K562 (cell line): ENCODE measurements around the gene PACC1.

Experiments
- CC2D1A ChIP-seq: fragments of 450-650 bp; IDR thresholded peaks from 2 replicates; pipeline ENCODE4 v1.6.1; 2017; ENCODE audit warnings: mild to moderate bottlenecking
- GATA2 ChIP-seq: sonication (generic); formaldehyde crosslinking; IDR thresholded peaks from 2 replicates; pipeline ENCODE4 v1.4.0; 2020; ENCODE audit warnings: mild to moderate bottlenecking, missing genetic modification reagents
- IRF2 ChIP-seq: sonication (generic); formaldehyde crosslinking; IDR thresholded peaks from 2 replicates; pipeline ENCODE4 v1.8.1; 2022; ENCODE audit warnings: mild to moderate bottlenecking, missing genetic modification reagents
- MAZ ChIP-seq, 2 experiments: fragments of 450-650 bp in 1 of 2; sonication (generic) in 1 of 2; formaldehyde crosslinking; IDR thresholded peaks in 1 of 2; conservative IDR thresholded peaks in 1 of 2; 2 replicates each; pipeline versions ENCODE4 v1.4.0 to v1.5.0; 2020; ENCODE audit warnings: mild to moderate bottlenecking in 1 of 2, missing genetic modification reagents in 1 of 2
- RBBP5 ChIP-seq: fragments of 200-600 bp; sonication (generic); IDR thresholded peaks from 2 replicates; pipeline ENCODE4 v1.6.1; 2012; ENCODE audit warnings: borderline replicate concordance, mild to moderate bottlenecking, low read length, control low read depth, inconsistent platforms; ENCODE audit not compliant: insufficient read depth, poor library complexity, severe bottlenecking
- SP1 ChIP-seq: sonication (generic); formaldehyde crosslinking; IDR thresholded peaks from 2 replicates; pipeline ENCODE4 v1.8.1; 2022; ENCODE audit warnings: mild to moderate bottlenecking, missing genetic modification reagents
- SP2 ChIP-seq: IDR thresholded peaks from 2 replicates; pipeline ENCODE4 v1.6.1; 2011; ENCODE audit warnings: mild to moderate bottlenecking, low read depth, low read length, moderate library complexity; ENCODE audit not compliant: poor library complexity, severe bottlenecking; ENCODE audit errors: extremely low read depth
- ZEB2 ChIP-seq: fragments of 450-650 bp; IDR thresholded peaks from 2 replicates; pipeline ENCODE4 v1.6.1; 2016
- ZFP30 ChIP-seq: fragments of 250-450 bp; sonication (Bioruptor Pico); IDR thresholded peaks from 2 replicates; pipeline ENCODE4 v1.8.0; 2022; ENCODE audit warnings: moderate library complexity, mild to moderate bottlenecking, inconsistent platforms, borderline replicate concordance
- TF ChIP-seq, protein P1 (sequence below): fragments of 450-650 bp; formaldehyde crosslinking; IDR thresholded peaks from 2 replicates; pipeline ENCODE4 v1.4.0; 2020; ENCODE audit warnings: mild to moderate bottlenecking, moderate library complexity
- TF ChIP-seq, protein P2 (sequence below): fragments of 450-650 bp; IDR thresholded peaks from 2 replicates; pipeline ENCODE4 v1.6.1; 2018; ENCODE audit not compliant: partially characterized antibody
- TF ChIP-seq, protein P3 (sequence below): sonication (generic); formaldehyde crosslinking; IDR thresholded peaks from 2 replicates; pipeline ENCODE4 v1.8.1; 2023; ENCODE audit warnings: mild to moderate bottlenecking, missing genetic modification reagents

DNA sequence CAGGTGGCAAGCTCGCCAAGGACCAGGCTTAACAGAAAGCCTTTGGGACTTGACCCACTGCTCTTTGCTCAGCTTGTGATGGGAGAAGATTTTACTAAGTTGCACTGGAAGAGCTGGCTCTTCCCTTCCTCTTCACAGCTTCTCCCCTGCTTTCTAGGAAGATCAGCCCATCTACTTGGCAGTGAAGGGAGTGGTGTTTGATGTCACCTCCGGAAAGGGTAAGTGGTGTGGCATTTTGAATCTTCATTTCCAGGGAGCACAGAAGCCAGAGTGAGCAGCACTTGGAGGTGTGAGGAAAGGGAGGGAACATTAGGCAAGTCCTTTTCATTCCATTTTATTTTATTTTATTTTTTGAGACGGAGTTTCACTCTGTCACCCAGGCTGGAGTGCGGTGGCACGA lies 27.7 kb upstream of the PACC1 start:
- TF ChIP-seq MAZ (CRISPR knock-in tag; conservative IDR thresholded peaks at IDR 0.05 in 1 of 2, IDR thresholded peaks at IDR 0.05 in 1 of 2) (no peak), SP1 (no peak), CC2D1A (no peak), SP2 (no peak), RBBP5 (no peak), ZEB2 (no peak), IRF2 (CRISPR knock-in tag) (no peak), GATA2 (CRISPR knock-in tag) (no peak), ZFP30 (CRISPR knock-in tag) (no peak)
- TF ChIP-seq, protein P1, sequence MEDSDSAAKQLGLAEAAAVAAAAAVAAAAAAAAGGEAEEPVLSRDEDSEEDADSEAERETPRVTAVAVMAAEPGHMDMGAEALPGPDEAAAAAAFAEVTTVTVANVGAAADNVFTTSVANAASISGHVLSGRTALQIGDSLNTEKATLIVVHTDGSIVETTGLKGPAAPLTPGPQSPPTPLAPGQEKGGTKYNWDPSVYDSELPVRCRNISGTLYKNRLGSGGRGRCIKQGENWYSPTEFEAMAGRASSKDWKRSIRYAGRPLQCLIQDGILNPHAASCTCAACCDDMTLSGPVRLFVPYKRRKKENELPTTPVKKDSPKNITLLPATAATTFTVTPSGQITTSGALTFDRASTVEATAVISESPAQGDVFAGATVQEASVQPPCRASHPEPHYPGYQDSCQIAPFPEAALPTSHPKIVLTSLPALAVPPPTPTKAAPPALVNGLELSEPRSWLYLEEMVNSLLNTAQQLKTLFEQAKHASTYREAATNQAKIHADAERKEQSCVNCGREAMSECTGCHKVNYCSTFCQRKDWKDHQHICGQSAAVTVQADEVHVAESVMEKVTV (CRISPR knock-in tag), result no peak
- TF ChIP-seq, protein P2, sequence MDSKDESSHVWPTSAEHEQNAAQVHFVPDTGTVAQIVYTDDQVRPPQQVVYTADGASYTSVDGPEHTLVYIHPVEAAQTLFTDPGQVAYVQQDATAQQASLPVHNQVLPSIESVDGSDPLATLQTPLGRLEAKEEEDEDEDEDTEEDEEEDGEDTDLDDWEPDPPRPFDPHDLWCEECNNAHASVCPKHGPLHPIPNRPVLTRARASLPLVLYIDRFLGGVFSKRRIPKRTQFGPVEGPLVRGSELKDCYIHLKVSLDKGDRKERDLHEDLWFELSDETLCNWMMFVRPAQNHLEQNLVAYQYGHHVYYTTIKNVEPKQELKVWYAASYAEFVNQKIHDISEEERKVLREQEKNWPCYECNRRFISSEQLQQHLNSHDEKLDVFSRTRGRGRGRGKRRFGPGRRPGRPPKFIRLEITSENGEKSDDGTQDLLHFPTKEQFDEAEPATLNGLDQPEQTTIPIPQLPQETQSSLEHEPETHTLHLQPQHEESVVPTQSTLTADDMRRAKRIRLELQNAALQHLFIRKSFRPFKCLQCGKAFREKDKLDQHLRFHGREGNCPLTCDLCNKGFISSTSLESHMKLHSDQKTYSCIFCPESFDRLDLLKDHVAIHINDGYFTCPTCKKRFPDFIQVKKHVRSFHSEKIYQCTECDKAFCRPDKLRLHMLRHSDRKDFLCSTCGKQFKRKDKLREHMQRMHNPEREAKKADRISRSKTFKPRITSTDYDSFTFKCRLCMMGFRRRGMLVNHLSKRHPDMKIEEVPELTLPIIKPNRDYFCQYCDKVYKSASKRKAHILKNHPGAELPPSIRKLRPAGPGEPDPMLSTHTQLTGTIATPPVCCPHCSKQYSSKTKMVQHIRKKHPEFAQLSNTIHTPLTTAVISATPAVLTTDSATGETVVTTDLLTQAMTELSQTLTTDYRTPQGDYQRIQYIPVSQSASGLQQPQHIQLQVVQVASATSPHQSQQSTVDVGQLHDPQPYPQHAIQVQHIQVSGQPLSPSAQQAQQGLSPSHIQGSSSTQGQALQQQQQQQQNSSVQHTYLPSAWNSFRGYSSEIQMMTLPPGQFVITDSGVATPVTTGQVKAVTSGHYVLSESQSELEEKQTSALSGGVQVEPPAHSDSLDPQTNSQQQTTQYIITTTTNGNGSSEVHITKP, result no peak
- TF ChIP-seq, protein P3, sequence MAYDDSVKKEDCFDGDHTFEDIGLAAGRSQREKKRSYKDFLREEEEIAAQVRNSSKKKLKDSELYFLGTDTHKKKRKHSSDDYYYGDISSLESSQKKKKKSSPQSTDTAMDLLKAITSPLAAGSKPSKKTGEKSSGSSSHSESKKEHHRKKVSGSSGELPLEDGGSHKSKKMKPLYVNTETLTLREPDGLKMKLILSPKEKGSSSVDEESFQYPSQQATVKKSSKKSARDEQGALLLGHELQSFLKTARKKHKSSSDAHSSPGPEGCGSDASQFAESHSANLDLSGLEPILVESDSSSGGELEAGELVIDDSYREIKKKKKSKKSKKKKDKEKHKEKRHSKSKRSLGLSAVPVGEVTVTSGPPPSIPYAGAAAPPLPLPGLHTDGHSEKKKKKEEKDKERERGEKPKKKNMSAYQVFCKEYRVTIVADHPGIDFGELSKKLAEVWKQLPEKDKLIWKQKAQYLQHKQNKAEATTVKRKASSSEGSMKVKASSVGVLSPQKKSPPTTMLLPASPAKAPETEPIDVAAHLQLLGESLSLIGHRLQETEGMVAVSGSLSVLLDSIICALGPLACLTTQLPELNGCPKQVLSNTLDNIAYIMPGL (CRISPR knock-in tag), result no peak
